Measurements from ENCODE around the gene MYBPC1.
"Not testable (repeated sequence)": the region's sequence is repeated elsewhere in the genome, so short reads cannot be mapped to it uniquely, and the experiment has no call there.

Gene MYBPC1

GRCh38 chr12:101655393-101655792 lies 60.6 kb downstream of the MYBPC1 start:
- DNase-seq = no peak

- DNase-seq = not testable (repeated sequence)
Measured at GRCh38 chr12:101660662-101661061, 65.9 kb downstream of the MYBPC1 start.

GRCh38 chr12:101663298-101663697 lies 68.5 kb downstream of the MYBPC1 start:
- DNase-seq = no peak

GRCh38 chr12:101664992-101665391 lies 70.2 kb downstream of the MYBPC1 start:
- no peak for DNase-seq

- no peak for DNase-seq
Measured at GRCh38 chr12:101666052-101666728, 71.4 kb downstream of the MYBPC1 start.

- DNase-seq = no peak
Measured at GRCh38 chr12:101667591-101667990, 72.8 kb downstream of the MYBPC1 start.

GRCh38 chr12:101670007-101670671 lies 75.4 kb downstream of the MYBPC1 start:
- peak; percentile 36 for DNase-seq

GRCh38 chr12:101671157-101671791 lies 76.5 kb downstream of the MYBPC1 start:
- DNase-seq = peak; percentile 27

- DNase-seq = no peak
Measured at GRCh38 chr12:101671833-101672232, 77.1 kb downstream of the MYBPC1 start.

- no peak for DNase-seq
Measured at GRCh38 chr12:101675555-101675954, 80.8 kb downstream of the MYBPC1 start.

GRCh38 chr12:101676497-101676896 lies 81.7 kb downstream of the MYBPC1 start:
- not testable (repeated sequence) for DNase-seq

GRCh38 chr12:101678081-101678480 lies 83.3 kb downstream of the MYBPC1 start:
- no peak for DNase-seq

- DNase-seq = no peak
Measured at GRCh38 chr12:101680240-101680639, 85.5 kb downstream of the MYBPC1 start.

GRCh38 chr12:101680647-101681046 lies 85.9 kb downstream of the MYBPC1 start:
- no peak for DNase-seq

- DNase-seq = not testable (repeated sequence)
Measured at GRCh38 chr12:101681627-101682026, 86.9 kb downstream of the MYBPC1 start.

- DNase-seq = no peak
Measured at GRCh38 chr12:101685092-101685491, 90.3 kb downstream of the MYBPC1 start.

GRCh38 chr12:101686176-101686575 lies 91.4 kb downstream of the MYBPC1 start:
- DNase-seq = no peak

- no peak for DNase-seq
Measured at GRCh38 chr12:101690544-101691098, 95.8 kb downstream of the MYBPC1 start.

- DNase-seq = no peak
Measured at GRCh38 chr12:101691503-101692096, 96.8 kb downstream of the MYBPC1 start.

GRCh38 chr12:101694297-101694848 lies 99.6 kb downstream of the MYBPC1 start:
- no peak for DNase-seq

- no peak for DNase-seq
Measured at GRCh38 chr12:101694986-101695385, 100.2 kb downstream of the MYBPC1 start.

GRCh38 chr12:101695706-101696105 lies 100.9 kb downstream of the MYBPC1 start:
- DNase-seq = no peak

Measured in activated gamma-delta T cell treated with Interleukin-2 at 50 U/mL for 16 hours (primary cell).